ENCODE results near the gene DSC2. TPM values are rescaled to one million over a fixed set of nuclear protein-coding genes. Genes with fewer than 3 reads are reported as not detected.
"Not testable (repeated sequence)": the region's sequence is repeated elsewhere in the genome, so short reads cannot be mapped to it uniquely, and the experiment has no call there.

DSC2 gene
- total and polyA plus RNA-seq, 4 donors = 2.3 to 15.4 (median 10.4) TPM

GRCh38 chr18:31030574-31031278 is 71.5 kb downstream of the DSC2 start:
- Histone ChIP-seq H3K27me3 (ENCODE audit: control insufficient read depth in 3 of 3, insufficient read depth in 3 of 3, low read length in 2 of 3) (no peaks in the 10 kb centered on the region), H3K36me3 (ENCODE audit: control insufficient read depth in 4 of 4, insufficient read depth in 4 of 4, low read length in 4 of 4) (no peaks in the 10 kb centered on the region), H3K4me1 (ENCODE audit: control insufficient read depth in 5 of 5, insufficient read depth in 5 of 5, low read length in 5 of 5) (no peaks in the 10 kb centered on the region), H3K27ac (ENCODE audit: low read depth in 1 of 2, low read length in 1 of 2) (no peak overlapping the region), H3K9me3 (ENCODE audit: control insufficient read depth in 4 of 4, insufficient read depth in 3 of 4, low read length in 3 of 4) (no peaks in the 10 kb centered on the region), H3K9ac (ENCODE audit: insufficient read depth in 1 of 2, low read length in 2 of 2) (no peak overlapping the region), H3K4me3 (no peak overlapping the region)
- WGBS, 2 donors = 67 to 78% methylated on average over 4 of the region's 4 CpGs
- TF ChIP-seq, protein P1, sequence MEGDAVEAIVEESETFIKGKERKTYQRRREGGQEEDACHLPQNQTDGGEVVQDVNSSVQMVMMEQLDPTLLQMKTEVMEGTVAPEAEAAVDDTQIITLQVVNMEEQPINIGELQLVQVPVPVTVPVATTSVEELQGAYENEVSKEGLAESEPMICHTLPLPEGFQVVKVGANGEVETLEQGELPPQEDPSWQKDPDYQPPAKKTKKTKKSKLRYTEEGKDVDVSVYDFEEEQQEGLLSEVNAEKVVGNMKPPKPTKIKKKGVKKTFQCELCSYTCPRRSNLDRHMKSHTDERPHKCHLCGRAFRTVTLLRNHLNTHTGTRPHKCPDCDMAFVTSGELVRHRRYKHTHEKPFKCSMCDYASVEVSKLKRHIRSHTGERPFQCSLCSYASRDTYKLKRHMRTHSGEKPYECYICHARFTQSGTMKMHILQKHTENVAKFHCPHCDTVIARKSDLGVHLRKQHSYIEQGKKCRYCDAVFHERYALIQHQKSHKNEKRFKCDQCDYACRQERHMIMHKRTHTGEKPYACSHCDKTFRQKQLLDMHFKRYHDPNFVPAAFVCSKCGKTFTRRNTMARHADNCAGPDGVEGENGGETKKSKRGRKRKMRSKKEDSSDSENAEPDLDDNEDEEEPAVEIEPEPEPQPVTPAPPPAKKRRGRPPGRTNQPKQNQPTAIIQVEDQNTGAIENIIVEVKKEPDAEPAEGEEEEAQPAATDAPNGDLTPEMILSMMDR (IDR thresholded peaks at IDR 0.05; ENCODE audit: control extremely low read depth, extremely low read depth) = no peak
- DNase-seq (no peak), ATAC-seq (ENCODE audit: insufficient read depth, low FRiP score) (no peak)

GRCh38 chr18:31015715-31016434 is 86.3 kb downstream of the DSC2 start:
- Histone ChIP-seq H3K9ac (ENCODE audit: insufficient read depth in 1 of 2, low read length in 2 of 2) (no peak overlapping the region), H3K9me3 (ENCODE audit: control insufficient read depth in 4 of 4, insufficient read depth in 3 of 4, low read length in 3 of 4) (no peaks in the 10 kb centered on the region), H3K27me3 (ENCODE audit: control insufficient read depth in 3 of 3, insufficient read depth in 3 of 3, low read length in 2 of 3) (no peaks in the 10 kb centered on the region), H3K27ac (ENCODE audit: low read depth in 1 of 2, low read length in 1 of 2) (no peak overlapping the region), H3K4me3 (no peak overlapping the region), H3K36me3 (ENCODE audit: control insufficient read depth in 4 of 4, insufficient read depth in 4 of 4, low read length in 4 of 4) (no peaks in the 10 kb centered on the region), H3K4me1 (ENCODE audit: control insufficient read depth in 5 of 5, insufficient read depth in 5 of 5, low read length in 5 of 5) (no peaks in the 10 kb centered on the region)
- TF ChIP-seq, protein P1 (IDR thresholded peaks at IDR 0.05; ENCODE audit: control extremely low read depth, extremely low read depth) = no peak
- no peak for DNase-seq
- WGBS, 2 donors = 89 to 93% methylated on average over 3 of the region's 3 CpGs
- ATAC-seq (ENCODE audit: insufficient read depth, low FRiP score) = no peak

DNA sequence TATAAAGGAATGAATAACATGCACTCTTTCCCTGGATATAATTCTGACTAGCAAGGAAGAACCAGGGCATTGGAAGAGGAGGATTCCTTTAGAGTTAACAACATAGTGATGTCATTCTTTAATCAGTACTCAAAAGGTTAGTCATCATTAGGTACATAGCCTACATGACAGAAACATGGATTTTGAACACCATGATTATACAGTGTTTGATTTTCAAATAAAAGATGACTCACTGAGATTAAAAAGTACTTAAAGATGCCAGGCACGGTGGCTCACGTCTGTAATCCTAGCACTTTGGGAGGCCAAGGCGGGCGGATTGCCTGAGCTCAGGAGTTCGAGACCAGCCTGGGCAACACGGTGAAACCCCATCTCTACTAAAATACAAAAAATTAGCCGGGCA is 90.8 kb downstream of the DSC2 start:
- ATAC-seq (ENCODE audit: insufficient read depth, low FRiP score) = peak; percentile 68
- H3K4me1 ChIP-seq (ENCODE audit: control insufficient read depth in 5 of 5, insufficient read depth in 5 of 5, low read length in 5 of 5); H3K36me3 ChIP-seq (ENCODE audit: control insufficient read depth in 4 of 4, insufficient read depth in 4 of 4, low read length in 4 of 4); DNase-seq; H3K9me3 ChIP-seq (ENCODE audit: control insufficient read depth in 4 of 4, insufficient read depth in 3 of 4, low read length in 3 of 4); H3K27me3 ChIP-seq (ENCODE audit: control insufficient read depth in 3 of 3, insufficient read depth in 3 of 3, low read length in 2 of 3); H3K9ac ChIP-seq (ENCODE audit: insufficient read depth in 1 of 2, low read length in 2 of 2); H3K4me3 ChIP-seq; H3K27ac ChIP-seq (ENCODE audit: low read depth in 1 of 2, low read length in 1 of 2): not testable (repeated sequence)
- WGBS, 2 donors = 79 to 91% methylated on average over 7 of the region's 7 CpGs

DNA sequence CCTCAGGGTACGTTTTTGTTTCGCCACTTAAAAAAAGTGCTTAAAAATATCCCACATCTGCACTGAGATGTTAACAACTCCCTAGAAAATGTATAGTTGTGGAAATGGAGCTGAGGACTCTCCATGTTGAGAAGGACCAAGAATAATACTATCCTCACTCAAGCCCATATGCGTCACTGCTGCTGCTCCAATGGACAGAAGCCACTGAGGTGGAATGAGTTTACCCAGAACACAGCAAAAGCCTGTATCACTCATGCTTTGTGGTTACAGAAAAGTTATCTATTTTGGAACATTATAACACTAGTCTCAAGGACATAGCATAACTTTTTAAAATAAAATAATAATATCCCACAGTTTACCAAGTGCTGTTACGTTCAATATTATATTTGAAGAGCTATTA is 91.6 kb downstream of the DSC2 start:
- H3K9me3 ChIP-seq (ENCODE audit: control insufficient read depth in 4 of 4, insufficient read depth in 3 of 4, low read length in 3 of 4) = no peaks in the 10 kb centered on the region

More for the DNA sequence above, 91.6 kb downstream of the DSC2 start:
- no peak overlapping the region for H3K27ac ChIP-seq (ENCODE audit: low read depth in 1 of 2, low read length in 1 of 2)
- no peaks in the 10 kb centered on the region for H3K27me3 ChIP-seq (ENCODE audit: control insufficient read depth in 3 of 3, insufficient read depth in 3 of 3, low read length in 2 of 3)
- no peak overlapping the region for H3K4me3 ChIP-seq
- WGBS, 2 donors = 91% methylated on average over 4 of the region's 4 CpGs
- H3K9ac ChIP-seq (ENCODE audit: insufficient read depth in 1 of 2, low read length in 2 of 2) = no peak overlapping the region
- TF ChIP-seq, protein P1 (IDR thresholded peaks at IDR 0.05; ENCODE audit: control extremely low read depth, extremely low read depth) = no peak
- no peaks in the 10 kb centered on the region for H3K4me1 ChIP-seq (ENCODE audit: control insufficient read depth in 5 of 5, insufficient read depth in 5 of 5, low read length in 5 of 5)
- ATAC-seq (ENCODE audit: insufficient read depth, low FRiP score) (no peak), DNase-seq (no peak)
- H3K36me3 ChIP-seq (ENCODE audit: control insufficient read depth in 4 of 4, insufficient read depth in 4 of 4, low read length in 4 of 4) = no peaks in the 10 kb centered on the region
